ENCODE measurements around the gene ABCB9.

ABCB9 gene

DNA sequence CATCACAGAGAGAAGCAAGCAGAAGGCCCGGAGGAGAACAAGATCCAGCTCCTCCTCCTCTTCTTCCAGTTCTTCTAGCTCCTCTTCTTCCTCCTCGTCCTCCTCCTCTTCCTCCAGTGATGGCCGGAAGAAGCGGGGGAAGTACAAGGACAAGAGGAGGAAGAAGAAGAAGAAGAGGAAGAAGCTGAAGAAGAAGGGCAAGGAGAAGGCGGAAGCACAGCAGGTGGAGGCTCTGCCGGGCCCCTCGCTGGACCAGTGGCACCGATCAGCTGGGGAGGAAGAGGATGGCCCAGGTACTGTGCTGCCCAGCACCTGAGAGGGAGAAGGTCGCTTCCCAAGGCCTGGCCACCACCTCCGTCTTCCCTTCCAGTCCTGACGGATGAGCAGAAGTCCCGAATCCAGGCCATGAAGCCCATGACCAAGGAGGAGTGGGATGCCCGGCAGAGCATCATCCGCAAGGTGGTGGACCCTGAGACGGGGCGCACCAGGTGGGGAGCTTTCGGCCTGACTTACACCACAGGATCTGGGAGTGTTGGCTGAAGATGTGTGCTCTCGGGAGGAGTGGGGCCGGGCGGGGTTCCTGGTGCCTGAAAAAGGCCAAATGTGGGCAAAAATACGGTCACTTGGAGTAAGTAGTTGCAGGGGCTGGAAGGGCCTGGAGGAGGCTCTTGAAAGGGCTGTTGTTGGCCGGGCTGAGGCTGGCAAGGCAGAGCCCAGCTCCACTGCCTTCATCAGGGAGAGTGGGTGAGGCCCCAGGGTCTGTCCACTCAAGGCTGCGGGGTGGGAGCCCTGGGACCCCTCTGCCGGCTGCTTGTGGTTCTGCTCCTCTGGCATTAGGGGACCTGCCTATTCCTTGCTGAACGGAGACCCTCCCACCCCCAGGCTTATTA lies 15.6 kb upstream of the ABCB9 start:
- no peak for DNase-seq (ENCODE audit: low spot score)

DNA sequence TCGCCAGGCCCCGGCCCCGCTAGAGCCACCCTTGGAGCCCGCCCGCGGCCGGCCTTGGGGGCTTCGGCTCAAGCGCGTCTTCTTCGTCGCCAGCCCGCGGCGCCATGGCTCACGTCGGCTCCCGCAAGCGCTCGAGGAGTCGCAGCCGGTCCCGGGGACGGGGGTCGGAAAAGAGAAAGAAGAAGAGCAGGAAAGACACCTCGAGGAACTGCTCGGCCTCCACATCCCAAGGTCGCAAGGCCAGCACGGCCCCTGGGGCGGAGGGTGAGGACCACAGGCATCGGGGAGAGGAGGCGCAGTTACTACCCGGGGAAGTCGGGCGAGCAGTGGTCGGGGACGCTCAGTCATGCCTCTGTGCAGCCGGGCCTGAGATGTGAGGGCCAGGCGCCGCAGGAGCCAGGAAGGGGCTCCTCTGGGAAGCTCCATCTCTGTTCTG lies 14.8 kb upstream of the ABCB9 start:
- DNase-seq (ENCODE audit: low spot score), result no peak

DNA sequence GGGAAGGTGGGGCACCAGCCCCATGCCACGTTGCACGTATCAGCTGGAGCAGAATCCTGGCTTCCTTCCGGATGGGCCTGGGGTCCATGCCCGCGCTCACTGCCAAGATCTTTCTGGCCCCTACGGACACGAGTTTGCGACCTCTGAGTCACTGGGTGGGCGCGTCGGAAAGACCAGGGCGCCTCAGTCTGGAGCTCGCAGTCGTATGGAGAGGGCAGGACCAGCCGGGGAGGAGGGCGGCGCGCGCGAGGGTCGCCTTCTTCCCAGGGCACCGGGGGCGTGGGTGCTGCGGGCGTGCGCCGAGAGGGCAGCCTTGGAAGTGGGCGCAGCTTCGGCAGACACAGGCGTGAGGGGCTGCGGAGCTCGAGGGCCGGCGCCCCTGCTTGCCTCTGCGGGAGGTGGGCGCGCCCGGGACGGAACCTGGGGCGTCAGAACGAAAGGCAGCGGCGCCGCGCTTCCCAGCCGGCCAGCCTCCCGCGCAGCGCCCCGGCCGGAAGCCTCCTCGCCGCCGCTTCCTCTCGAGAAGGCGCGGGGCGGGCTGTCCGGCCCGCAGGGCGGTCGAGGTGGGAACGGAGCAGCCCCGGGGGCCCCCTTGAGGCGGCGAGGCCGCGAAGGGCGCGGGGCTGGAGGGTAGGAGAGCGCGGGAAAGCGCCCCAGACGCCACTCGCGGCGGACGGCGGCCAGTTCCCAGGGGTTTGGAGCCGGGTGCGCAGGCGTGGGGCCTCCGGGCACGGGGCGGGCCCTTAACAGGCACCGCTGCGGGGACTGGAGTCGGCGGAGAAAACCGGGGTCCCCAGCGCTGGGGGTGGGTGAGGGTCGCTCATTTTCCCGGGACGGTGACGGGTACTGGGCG lies 14.1 kb upstream of the ABCB9 start, which contains the start of gene ARL6IP4:
Gene ARL6IP4, plus strand, starts transcription at position 499 of the 853 bp plus-strand sequence. CDS start 459 bp downstream, outside the sequence.
- peak; percentile 91 for DNase-seq (ENCODE audit: low spot score)

DNA sequence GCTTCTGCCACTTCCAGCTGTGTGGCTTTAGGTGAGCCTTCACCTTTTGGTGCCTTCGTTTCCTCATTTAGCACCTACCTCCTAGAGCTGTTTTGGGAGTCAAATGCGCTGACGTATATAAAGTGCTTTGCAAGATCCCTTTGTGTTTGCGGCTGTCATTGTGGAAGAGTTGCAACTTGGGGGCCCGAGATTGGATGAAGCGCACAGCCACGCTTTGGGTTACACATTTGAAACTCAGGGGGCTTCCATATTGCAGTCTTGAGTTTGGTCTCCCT lies 13.6 kb upstream of the ABCB9 start:
- no peak for DNase-seq (ENCODE audit: low spot score)

DNA sequence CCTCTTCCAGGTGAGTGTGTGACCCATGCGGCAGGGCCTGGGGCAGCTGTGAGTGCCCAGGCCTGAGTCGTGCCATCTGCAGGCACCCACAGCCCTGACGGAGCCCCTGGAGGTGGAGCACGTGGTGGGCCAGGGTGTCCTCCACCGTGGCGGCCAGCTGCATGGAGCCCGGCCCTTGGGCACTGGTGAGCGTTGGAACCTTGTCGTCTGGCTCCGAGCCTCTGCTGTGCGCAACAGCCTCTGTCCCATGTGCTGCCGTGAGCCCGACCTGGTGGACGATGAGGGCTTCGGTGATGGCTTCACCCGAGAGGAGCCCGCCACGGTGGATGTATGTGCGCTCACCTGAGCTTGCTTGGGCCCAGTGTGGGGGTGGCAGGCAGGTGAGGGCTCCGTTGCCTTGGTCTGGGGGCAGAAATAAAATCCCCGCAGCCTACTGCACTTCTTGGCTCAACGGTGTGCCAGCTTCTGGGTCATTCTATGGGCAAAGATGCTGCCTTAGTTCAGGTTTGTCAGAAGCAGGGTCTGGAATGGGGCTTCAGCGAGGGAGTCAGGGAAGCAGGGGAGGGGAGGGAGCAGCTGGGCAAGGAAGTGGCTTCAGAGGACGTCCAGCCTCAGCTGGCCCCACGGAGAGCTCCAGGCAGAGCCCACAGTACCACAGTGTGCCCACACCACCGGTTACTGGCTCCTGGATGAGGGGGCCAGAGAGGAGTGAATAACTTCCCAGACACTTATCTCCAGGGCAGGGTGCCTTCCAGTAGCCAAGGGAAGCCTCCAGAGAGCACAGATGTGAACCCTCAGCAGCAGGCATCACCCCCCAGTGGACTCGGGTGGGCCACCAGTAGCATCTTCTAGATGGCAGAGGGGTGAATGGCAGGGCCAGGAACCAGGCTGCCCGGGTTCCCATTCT lies 13.0 kb upstream of the ABCB9 start:
- DNase-seq (ENCODE audit: low spot score), result no peak

DNA sequence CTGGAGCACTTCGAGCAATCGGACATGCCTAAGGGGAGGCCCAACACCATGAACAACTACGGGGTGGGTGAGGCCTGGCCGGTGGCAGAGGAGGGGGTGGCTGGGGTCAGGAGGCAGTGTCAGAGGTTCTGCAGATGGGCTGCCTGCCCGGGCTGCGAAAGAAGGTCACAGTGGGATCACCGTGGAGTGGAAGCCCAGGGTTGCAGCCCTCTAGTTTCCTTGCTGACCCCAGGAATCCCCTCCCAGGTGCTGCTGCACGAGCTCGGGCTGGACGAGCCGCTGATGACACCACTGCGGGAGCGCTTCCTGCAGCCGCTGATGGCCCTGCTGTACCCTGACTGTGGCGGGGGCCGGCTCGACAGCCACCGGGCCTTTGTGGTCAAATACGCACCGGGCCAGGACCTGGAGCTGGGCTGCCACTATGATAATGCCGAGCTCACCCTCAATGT lies 12.3 kb upstream of the ABCB9 start:
- DNase-seq (ENCODE audit: low spot score), result no peak

DNA sequence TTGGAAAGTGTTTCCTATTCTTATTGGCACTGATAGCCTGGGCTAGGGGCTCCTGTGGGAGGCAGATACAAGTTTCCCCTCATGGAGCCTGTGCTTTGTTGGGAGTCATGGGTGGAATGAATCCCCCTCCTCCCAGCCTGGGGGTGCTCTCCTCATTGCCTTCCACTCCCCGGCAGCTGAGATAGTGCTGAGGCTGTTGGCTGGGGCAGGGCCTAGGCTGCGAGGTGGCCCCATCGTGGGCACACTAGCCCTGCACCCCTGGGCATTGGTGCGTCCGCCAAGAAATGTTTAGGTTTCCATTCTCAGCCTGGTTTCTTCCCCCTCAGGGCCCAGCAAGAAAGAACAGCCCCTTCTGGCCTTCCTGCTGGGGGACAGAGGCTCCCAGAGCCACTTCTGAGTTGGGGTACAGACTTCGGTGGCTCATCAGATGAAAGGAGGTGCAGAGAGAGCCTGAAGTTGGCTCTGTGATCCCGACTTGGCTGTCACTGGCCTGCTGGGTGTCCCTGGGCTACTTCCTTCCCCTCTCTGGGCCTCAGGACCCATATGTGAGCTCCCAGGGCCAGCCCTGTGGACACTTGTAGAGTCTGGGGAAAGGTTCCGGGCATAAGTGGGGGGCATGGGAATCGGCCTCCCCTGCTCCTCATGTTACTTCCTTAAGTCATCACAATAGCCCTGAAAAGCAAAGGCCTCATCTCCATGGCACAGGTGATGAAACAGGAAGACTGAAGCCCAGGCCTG lies 11.6 kb upstream of the ABCB9 start:
- DNase-seq (ENCODE audit: low spot score), result no peak

DNA sequence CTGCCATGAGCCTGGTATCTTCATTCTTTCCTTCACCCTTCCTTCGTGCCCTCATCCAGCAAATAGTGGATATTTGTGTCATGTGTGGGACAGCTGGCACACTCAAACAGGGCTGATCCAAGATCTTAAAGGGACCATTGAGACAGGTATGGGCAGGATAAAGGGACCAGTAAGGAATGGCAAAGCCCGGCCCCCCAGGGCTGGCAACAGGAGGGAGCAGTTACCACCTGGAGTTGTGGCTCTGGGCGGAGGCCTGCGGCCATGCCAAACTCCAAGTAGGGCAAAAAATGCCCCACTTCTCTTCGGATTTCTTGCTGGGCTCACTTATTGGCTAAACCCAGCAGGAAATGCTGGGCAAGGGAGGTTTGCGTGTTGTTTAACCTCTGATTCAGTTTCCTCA lies 10.9 kb upstream of the ABCB9 start:
- DNase-seq (ENCODE audit: low spot score), result no peak

DNA sequence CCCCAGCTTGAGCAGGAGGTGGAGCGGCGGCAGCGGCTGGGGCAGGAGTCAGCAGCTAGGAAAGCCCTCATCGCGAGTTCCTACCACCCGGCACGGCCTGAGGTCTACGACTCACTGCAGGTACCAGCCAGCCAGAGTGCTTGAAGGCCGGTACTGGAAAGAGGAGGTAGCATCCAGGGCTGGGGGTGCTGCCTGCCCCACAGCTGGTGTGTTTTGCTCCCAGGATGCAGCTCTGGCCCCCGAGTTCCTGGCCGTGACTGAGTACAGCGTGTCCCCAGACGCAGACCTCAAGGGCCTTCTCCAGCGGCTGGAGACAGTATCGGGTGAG lies 10.3 kb upstream of the ABCB9 start:
- DNase-seq (ENCODE audit: low spot score), result no peak

DNA sequence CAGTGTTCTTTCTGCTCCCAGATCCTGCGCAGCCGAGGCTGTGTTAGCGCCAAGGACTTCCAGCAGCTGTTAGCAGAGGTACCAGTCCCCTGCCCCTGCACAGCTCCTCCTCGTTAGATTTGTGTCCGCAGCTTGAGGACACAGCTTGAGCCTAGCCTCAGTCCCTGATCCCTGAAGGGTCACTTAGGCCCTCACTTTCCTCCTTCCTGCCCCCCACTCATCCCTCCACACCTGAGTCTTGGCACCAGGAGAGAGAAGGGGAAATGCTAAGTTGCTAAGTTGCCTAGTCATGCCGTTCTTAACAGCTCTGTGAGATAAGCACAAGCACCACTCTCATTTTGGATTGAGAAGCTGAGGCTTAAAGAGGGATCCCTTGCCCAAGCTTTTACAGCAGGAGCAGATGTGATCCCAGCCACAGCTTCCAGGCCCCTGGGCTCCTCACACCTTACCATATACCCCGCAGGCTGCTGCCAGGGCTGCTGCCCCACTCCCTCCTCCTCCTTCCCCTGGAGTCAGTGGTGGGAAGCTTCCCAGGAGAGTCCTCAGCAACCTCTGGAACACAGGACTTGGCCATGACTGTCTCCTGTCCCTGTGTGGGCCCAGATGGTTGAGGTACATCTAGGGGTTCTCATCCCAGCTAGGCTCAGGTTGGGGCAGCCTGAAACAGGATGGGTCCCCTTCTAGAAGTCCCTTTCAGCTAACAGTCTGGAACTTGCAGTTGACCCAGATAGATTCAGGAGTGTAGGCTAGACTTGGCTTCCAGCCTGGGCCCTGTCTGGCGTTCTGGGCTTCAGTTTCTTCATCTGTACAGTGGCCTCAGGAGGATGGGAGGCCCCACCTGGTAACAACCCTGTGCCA lies 9.8 kb upstream of the ABCB9 start:
- no peak for DNase-seq (ENCODE audit: low spot score)

DNA sequence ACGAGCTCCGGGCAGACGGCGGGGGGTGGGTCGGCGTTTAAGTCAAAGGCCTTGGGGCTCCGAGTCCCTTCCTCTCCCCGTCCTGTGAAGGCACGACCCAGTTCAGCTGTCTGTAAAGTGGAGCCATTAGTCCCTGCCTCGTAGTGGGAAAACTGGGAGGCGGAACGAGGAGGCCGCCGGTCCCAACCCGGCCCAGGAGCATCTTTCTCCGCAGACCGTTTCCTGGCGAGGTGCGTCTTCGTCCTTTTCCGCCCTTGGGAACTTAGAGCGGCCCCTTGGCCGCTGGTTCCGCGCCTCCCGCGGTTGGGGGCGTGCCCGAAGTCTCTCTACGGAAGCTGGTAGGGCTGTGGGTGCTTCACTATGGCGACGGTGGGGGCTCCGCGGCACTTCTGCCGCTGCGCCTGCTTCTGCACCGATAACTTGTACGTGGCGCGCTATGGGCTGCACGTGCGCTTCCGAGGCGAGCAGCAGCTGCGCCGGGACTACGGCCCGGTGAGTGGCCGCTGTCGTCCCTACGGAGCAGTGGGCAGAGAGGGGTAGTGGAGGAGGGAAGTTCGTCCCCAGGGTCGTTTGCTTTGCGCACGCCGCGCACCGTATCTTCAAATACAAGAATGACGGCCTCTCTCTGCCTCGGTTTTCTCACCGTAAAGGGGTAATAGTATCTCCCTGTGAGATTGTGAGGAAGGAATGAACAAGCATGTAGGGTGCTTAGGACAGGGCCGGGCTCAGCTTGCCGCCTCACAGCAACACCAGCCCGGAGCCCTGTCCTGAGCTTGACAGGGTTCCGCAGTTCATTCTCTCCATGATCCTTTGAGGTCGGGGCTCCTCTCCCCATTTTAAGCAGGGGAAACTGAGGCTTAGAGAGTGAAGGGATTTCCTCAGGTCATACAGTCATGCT lies 8.9 kb upstream of the ABCB9 start, which contains the start of gene OGFOD2:
Gene OGFOD2, plus strand, starts transcription at position 353 of the 898 bp plus-strand sequence. Its CDS starts 8 bp downstream, at position 361.
- peak; percentile 90 for DNase-seq (ENCODE audit: low spot score)

DNA sequence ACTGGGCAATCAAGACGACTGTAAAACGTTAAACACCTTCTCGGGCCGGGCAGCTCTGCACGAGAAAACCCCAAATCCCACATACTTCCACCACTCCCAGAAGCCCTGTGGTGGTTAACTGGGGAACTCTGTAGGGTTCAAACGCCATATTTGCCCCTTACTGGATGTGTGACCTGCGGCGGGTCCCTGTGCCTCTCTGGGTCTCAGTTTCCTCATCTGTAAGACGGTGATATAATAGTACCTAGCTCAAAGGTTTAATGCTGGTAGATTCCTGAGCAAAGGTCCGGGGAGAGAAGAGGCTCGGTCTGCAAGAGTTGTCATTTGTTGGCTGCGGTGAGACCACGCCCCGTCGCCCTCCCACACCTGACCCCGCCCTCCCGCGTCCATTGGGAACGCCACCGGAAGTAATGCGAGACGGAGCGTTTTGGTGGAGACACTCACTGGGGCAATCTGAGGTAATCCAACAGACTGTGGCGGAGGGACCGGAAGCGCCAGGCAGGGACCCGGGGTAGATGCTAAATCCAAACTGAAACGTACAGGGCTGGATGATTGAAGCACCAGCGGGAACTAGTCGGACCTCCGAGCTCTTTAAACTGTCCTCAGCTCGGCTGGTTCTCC lies 8.1 kb upstream of the ABCB9 start:
- DNase-seq (ENCODE audit: low spot score), result peak; percentile 89

DNA sequence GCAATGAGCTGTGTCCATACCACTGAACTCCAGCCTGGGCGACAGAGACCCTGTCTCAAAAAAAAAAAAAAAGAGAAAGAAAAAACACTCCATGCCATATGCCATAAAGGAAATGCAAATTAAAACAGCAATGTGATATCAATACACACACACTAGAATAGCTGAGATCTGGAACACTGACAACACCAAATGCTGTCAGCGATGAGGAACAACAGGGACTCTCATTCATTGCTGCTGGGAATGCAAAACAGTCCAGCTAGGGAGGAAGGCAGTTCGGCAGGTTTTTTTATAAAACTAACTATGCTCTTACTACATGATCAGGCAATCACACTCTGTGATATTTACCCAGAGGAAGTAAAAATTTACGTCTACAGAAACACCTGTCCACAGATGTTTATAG lies 3.4 kb upstream of the ABCB9 start:
- DNase-seq (ENCODE audit: low spot score), result no peak

DNA sequence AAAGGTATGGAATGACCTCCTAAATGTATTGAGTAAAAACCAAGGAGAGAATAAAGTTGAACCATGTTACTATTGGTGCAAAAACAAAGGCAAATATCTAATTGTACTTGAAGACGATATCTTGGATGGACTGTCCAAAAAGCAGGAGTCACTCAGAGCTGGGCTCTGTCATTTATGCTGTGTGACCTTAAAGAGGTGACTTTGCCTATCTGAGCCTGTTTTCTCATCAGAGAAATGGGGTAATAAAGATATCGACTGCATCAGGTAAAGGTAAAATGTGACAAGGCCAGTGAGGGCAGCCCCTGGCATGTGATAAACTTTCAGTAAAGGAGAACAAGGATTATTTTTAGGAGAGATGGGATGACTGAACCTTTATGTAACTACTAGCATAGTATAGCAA lies 1.8 kb upstream of the ABCB9 start:
- no peak for DNase-seq (ENCODE audit: low spot score)

DNA sequence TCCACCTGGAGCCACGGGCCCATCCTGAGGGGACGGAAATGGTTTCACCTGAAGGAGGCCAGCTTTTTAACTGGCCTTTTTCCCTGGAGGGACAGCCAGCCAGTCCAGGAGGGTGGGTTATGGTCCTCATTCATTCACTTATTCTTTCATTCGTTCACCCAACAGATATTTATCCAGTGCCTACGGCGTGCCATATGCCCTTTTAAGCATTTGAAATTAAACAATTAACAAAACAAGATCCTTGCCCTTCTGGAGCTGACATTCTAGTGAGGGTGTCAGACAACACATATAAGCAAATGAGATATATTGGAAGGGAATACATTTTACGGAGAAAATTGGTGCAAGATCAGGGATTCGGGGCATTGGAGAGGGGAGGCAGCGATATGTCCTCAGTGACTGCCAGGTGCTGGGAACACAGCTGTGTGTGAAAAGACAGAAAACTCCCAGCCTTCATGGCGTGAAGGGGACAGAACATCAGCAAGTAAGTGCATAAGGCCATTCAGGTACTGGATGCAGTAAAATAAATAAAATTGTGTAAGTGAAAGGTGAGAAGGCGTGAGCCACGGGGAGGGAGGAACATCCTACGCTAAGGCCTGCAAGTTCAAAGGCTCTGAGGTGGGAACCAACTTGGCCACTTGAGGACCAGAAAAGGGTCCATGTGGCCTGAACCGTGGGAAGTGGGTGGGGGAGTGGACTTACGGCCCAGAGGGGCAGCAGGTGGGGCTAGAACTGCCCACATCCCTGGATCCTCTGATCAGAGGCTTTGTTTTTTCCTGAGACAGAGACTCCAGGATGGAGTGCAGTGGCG lies 684 bp upstream of the ABCB9 start:
- DNase-seq (ENCODE audit: low spot score), result no peak

DNA sequence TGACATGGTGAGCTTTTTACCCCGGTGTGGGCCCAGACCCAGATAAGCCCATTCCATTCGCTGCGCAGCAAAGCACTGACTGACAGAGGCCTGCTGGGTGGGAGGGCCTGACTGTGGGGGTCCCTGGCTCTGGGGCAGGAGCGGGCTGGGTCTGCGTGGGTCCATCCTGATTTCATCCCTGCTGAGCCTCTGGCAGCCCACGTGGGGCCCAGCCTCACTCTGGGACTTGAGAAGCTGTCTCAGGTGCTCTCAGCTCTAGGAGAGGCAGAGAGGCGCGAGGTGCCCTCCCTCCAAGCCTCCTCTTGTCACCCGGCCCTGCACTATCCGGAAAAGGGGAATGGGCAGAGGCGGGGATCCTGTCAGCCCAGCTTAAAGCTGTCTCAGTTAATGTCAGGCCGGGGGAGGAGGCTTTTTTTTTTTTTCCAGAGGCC lies 927 bp downstream of the ABCB9 start:
- no peak for DNase-seq (ENCODE audit: low spot score)

DNA sequence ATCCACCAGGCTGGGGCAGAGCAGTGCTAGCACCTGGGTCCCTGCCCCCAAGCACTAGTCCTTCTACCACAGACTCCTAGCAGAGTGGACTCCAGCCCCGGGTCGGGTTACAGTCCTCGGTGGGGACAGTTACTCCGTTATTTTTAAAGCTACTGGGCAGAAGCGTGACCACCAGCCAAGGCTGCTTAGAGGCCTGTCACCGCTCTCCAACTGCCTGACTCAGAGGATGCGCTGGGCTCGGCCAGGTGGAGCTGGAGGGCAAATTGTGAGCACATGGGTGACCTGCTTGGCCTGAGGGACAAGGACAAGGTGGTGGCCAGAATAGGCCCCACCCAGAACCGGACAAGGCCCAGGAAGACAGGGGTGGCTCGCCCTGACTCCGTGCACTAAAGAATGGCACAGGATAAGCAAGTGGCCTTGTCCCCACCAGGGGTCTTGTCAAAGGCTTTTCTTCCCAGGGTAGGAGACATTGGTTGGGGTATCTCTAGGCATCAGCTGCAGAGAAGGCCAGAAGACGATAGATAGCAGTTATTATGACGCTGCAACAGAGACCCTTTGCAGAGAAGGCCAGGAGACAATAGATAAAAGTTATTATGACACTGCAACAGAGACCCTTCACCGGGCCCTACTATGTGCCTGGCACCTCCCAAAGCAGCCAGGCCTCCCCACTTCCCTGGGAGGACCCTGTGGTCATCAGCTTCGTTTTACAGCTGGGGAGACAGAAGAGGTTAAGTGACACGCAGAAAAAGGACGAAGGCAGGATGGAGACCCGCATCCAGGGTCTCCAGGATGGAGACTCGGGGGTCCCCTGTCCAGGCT lies 1.6 kb downstream of the ABCB9 start:
- DNase-seq (ENCODE audit: low spot score), result no peak

Measured in iPS-NIHi11 (cell line).